Measurements from ENCODE around the gene DEFB132.

DNA sequence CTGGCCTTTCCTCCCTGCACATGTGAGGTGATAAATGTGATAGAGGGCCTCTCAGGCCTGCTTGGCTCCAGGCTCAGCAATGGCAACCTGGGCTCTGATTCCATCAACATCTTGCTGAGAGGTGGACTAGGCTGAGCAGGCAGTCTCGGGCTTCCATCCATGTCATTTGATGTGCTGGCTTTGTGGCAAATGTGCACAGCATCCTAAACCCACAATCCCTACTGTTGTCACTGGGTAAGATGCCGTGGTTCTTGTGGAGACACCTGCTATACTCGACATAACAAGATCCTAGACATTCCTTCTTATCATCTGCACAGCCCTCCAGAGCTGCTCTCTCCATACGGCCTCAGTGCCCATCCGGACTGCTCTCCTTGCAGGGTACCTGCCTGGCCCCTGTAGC lies 37.1 kb downstream of the DEFB132 start:
- TF ChIP-seq POLR2A (IDR thresholded peaks at IDR 0.05; ENCODE audit: low read length) (no peak), GATA1 (IDR thresholded peaks at IDR 0.05; ENCODE audit: low read depth, low read length) (no peak)
